Loucy (cell line): ENCODE data around the gene ZNF699.
"Not testable (repeated sequence)": the region's sequence is repeated elsewhere in the genome, so short reads cannot be mapped to it uniquely, and the experiment has no call there.

ENCODE experiments used
- EZH2phosphoT487 ChIP-seq: fragments of 200-600 bp; IDR thresholded peaks from 2 replicates; pipeline ENCODE4 v1.6.1; 2018; ENCODE audit warnings: antibody characterized with exemption, mild to moderate bottlenecking, moderate library complexity, borderline replicate concordance
- TF ChIP-seq, protein P1 (sequence below): fragments of 200-600 bp; sonication (generic); conservative IDR thresholded peaks from 2 replicates; pipeline ENCODE4 v1.5.1; 2014; ENCODE audit warnings: mild to moderate bottlenecking, antibody characterized with exemption, low read length

GRCh38 chr19:9322201-9322600 lies 12.6 kb upstream of the ZNF699 start:
- TF ChIP-seq, protein P1, sequence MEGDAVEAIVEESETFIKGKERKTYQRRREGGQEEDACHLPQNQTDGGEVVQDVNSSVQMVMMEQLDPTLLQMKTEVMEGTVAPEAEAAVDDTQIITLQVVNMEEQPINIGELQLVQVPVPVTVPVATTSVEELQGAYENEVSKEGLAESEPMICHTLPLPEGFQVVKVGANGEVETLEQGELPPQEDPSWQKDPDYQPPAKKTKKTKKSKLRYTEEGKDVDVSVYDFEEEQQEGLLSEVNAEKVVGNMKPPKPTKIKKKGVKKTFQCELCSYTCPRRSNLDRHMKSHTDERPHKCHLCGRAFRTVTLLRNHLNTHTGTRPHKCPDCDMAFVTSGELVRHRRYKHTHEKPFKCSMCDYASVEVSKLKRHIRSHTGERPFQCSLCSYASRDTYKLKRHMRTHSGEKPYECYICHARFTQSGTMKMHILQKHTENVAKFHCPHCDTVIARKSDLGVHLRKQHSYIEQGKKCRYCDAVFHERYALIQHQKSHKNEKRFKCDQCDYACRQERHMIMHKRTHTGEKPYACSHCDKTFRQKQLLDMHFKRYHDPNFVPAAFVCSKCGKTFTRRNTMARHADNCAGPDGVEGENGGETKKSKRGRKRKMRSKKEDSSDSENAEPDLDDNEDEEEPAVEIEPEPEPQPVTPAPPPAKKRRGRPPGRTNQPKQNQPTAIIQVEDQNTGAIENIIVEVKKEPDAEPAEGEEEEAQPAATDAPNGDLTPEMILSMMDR, result not testable (repeated sequence)
- TF ChIP-seq EZH2phosphoT487, result not testable (repeated sequence)
